ENCODE data around the gene PDE12. TPM values are rescaled to one million over a fixed set of nuclear protein-coding genes. Genes with fewer than 3 reads are reported as not detected.

Gene PDE12
- total RNA-seq, 3 donors from 2014 or later: 42.4 to 44.7 (median 43.9) TPM

GRCh38 chr3:57569859-57570450 lies 13.9 kb downstream of the PDE12 start:
- H3K9me3 Mint-ChIP-seq: no peaks in the 10 kb centered on the region
- no peak for ATAC-seq
- H3K4me3 Mint-ChIP-seq: no peak overlapping the region
- no peak for DNase-seq
- H3K27me3 Mint-ChIP-seq (ENCODE audit: low read depth): no peaks in the 10 kb centered on the region
- H3K36me3 Mint-ChIP-seq (ENCODE audit: insufficient read depth): peaks cover 22% of the 10 kb centered on the region
- H3K4me1 Mint-ChIP-seq (ENCODE audit: low read depth): no peaks in the 10 kb centered on the region

GRCh38 chr3:57570878-57571277 lies 14.8 kb downstream of the PDE12 start:
- Mint-ChIP-seq H3K4me3 (no peak overlapping the region), H3K4me1 (ENCODE audit: low read depth) (peaks cover under 1% of the 10 kb centered on the region)
- no peak for ATAC-seq

GRCh38 chr3:57572096-57572495 lies 16.0 kb downstream of the PDE12 start:
- DNase-seq (no peak), ATAC-seq (no peak)
- H3K9me3 Mint-ChIP-seq: no peaks in the 10 kb centered on the region
- H3K4me1 Mint-ChIP-seq (ENCODE audit: low read depth): peaks cover 5% of the 10 kb centered on the region
- no peak overlapping the region for H3K4me3 Mint-ChIP-seq
- H3K36me3 Mint-ChIP-seq (ENCODE audit: insufficient read depth): peaks cover 34% of the 10 kb centered on the region
- no peaks in the 10 kb centered on the region for H3K27me3 Mint-ChIP-seq (ENCODE audit: low read depth)

More at GRCh38 chr3:57570878-57571277, 14.8 kb downstream of the PDE12 start:
- H3K36me3 Mint-ChIP-seq (ENCODE audit: insufficient read depth): peaks cover 30% of the 10 kb centered on the region
- no peaks in the 10 kb centered on the region for H3K9me3 Mint-ChIP-seq
- no peaks in the 10 kb centered on the region for H3K27me3 Mint-ChIP-seq (ENCODE audit: low read depth)
- no peak for DNase-seq

GRCh38 chr3:57575966-57576626 lies 20.0 kb downstream of the PDE12 start:
- H3K27me3 Mint-ChIP-seq (ENCODE audit: low read depth): no peaks in the 10 kb centered on the region
- DNase-seq (no peak), ATAC-seq (no peak)
- peaks cover 41% of the 10 kb centered on the region for H3K36me3 Mint-ChIP-seq (ENCODE audit: insufficient read depth)
- H3K4me3 Mint-ChIP-seq: no peak overlapping the region
- no peaks in the 10 kb centered on the region for H3K9me3 Mint-ChIP-seq
- peaks cover 10% of the 10 kb centered on the region for H3K4me1 Mint-ChIP-seq (ENCODE audit: low read depth)

- ATAC-seq (no peak), DNase-seq (no peak)
- peaks cover 34% of the 10 kb centered on the region for H3K36me3 Mint-ChIP-seq (ENCODE audit: insufficient read depth)
- H3K9me3 Mint-ChIP-seq: no peaks in the 10 kb centered on the region
- H3K4me1 Mint-ChIP-seq (ENCODE audit: low read depth): peaks cover 12% of the 10 kb centered on the region
- no peak overlapping the region for H3K4me3 Mint-ChIP-seq
- no peaks in the 10 kb centered on the region for H3K27me3 Mint-ChIP-seq (ENCODE audit: low read depth)
Observed at GRCh38 chr3:57577801-57578200, 21.7 kb downstream of the PDE12 start.

GRCh38 chr3:57582474-57583168 lies 26.5 kb downstream of the PDE12 start:
- peaks cover 24% of the 10 kb centered on the region for H3K4me1 Mint-ChIP-seq (ENCODE audit: low read depth)
- no peak overlapping the region for H3K4me3 Mint-ChIP-seq
- DNase-seq: no peak
- peak in 1 of 2 donors; percentile 30 for ATAC-seq
- peaks cover 16% of the 10 kb centered on the region for H3K36me3 Mint-ChIP-seq (ENCODE audit: insufficient read depth)
- no peaks in the 10 kb centered on the region for H3K27me3 Mint-ChIP-seq (ENCODE audit: low read depth)
- H3K9me3 Mint-ChIP-seq: no peaks in the 10 kb centered on the region

GRCh38 chr3:57583544-57583943 lies 27.5 kb downstream of the PDE12 start:
- Mint-ChIP-seq H3K9me3 (no peaks in the 10 kb centered on the region), H3K27me3 (ENCODE audit: low read depth) (no peaks in the 10 kb centered on the region), H3K36me3 (ENCODE audit: insufficient read depth) (peaks cover 11% of the 10 kb centered on the region), H3K4me3 (no peak overlapping the region), H3K4me1 (ENCODE audit: low read depth) (peaks cover 27% of the 10 kb centered on the region)
- no peak for DNase-seq
- ATAC-seq: no peak

GRCh38 chr3:57586778-57587177 lies 30.7 kb downstream of the PDE12 start:
- peaks cover 30% of the 10 kb centered on the region for H3K4me1 Mint-ChIP-seq (ENCODE audit: low read depth)
- no peaks in the 10 kb centered on the region for H3K27me3 Mint-ChIP-seq (ENCODE audit: low read depth)
- DNase-seq: no peak
- no peak for ATAC-seq
- peaks cover 13% of the 10 kb centered on the region for H3K36me3 Mint-ChIP-seq (ENCODE audit: insufficient read depth)
- no peaks in the 10 kb centered on the region for H3K9me3 Mint-ChIP-seq
- H3K4me3 Mint-ChIP-seq: no peak overlapping the region

GRCh38 chr3:57587905-57588304 lies 31.8 kb downstream of the PDE12 start:
- Mint-ChIP-seq H3K36me3 (ENCODE audit: insufficient read depth) (peaks cover 13% of the 10 kb centered on the region), H3K27me3 (ENCODE audit: low read depth) (no peaks in the 10 kb centered on the region), H3K4me3 (no peak overlapping the region), H3K9me3 (no peaks in the 10 kb centered on the region), H3K4me1 (ENCODE audit: low read depth) (peaks cover 38% of the 10 kb centered on the region)
- DNase-seq: no peak
- ATAC-seq: no peak

GRCh38 chr3:57592306-57592705 lies 36.2 kb downstream of the PDE12 start:
- Mint-ChIP-seq H3K9me3 (no peaks in the 10 kb centered on the region), H3K4me3 (no peak overlapping the region), H3K27me3 (ENCODE audit: low read depth) (no peaks in the 10 kb centered on the region), H3K36me3 (ENCODE audit: insufficient read depth) (peaks cover 18% of the 10 kb centered on the region), H3K4me1 (ENCODE audit: low read depth) (peaks cover 47% of the 10 kb centered on the region)
- DNase-seq (no peak), ATAC-seq (no peak)

- H3K27me3 Mint-ChIP-seq (ENCODE audit: low read depth): no peaks in the 10 kb centered on the region
- no peaks in the 10 kb centered on the region for H3K9me3 Mint-ChIP-seq
- no peak for DNase-seq
- H3K4me3 Mint-ChIP-seq: peak overlapping the region; percentile 96
- H3K36me3 Mint-ChIP-seq (ENCODE audit: insufficient read depth): peaks cover 18% of the 10 kb centered on the region
- no peak for ATAC-seq
- peaks cover 49% of the 10 kb centered on the region for H3K4me1 Mint-ChIP-seq (ENCODE audit: low read depth)
Observed at GRCh38 chr3:57594144-57594543, 38.1 kb downstream of the PDE12 start.

GRCh38 chr3:57594576-57594975 lies 38.5 kb downstream of the PDE12 start:
- peaks cover 53% of the 10 kb centered on the region for H3K4me1 Mint-ChIP-seq (ENCODE audit: low read depth)
- ATAC-seq (no peak), DNase-seq (no peak)
- peaks cover 18% of the 10 kb centered on the region for H3K36me3 Mint-ChIP-seq (ENCODE audit: insufficient read depth)
- H3K9me3 Mint-ChIP-seq: no peaks in the 10 kb centered on the region
- no peaks in the 10 kb centered on the region for H3K27me3 Mint-ChIP-seq (ENCODE audit: low read depth)
- H3K4me3 Mint-ChIP-seq: peak overlapping the region; percentile 96

- peaks cover 52% of the 10 kb centered on the region for H3K4me1 Mint-ChIP-seq (ENCODE audit: low read depth)
- ATAC-seq (no peak), DNase-seq (peak; percentile 32)
- H3K4me3 Mint-ChIP-seq: peak overlapping the region; percentile 96
- no peaks in the 10 kb centered on the region for H3K27me3 Mint-ChIP-seq (ENCODE audit: low read depth)
- H3K9me3 Mint-ChIP-seq: no peaks in the 10 kb centered on the region
- peaks cover 14% of the 10 kb centered on the region for H3K36me3 Mint-ChIP-seq (ENCODE audit: insufficient read depth)
Observed at GRCh38 chr3:57596495-57597126, 40.5 kb downstream of the PDE12 start.

- H3K9me3 Mint-ChIP-seq: no peaks in the 10 kb centered on the region
- no peaks in the 10 kb centered on the region for H3K27me3 Mint-ChIP-seq (ENCODE audit: low read depth)
- DNase-seq (peak; percentile 98), ATAC-seq (peak; percentile 89 to 95)
- peak within 1 kb of the TSS; percentile 96 for H3K4me3 Mint-ChIP-seq
- peaks cover 47% of the 10 kb centered on the region for H3K4me1 Mint-ChIP-seq (ENCODE audit: low read depth)
- H3K36me3 Mint-ChIP-seq (ENCODE audit: insufficient read depth): peaks cover 12% of the 10 kb centered on the region
Observed at GRCh38 chr3:57597127-57597923, 41.3 kb downstream of the PDE12 start, which contains the start of gene ARF4. Gene ARF4 (minus strand): TSS chr3:57597344. CDS start chr3:57597140, 204 bp downstream.

Data from activated T-cell treated with anti-CD3 and anti-CD28 coated beads, Interleukin-2, amount 50 U/mL, for 4 hours (primary cell).